Measurements from ENCODE around the gene TBC1D14. TPM values are rescaled to one million over a fixed set of nuclear protein-coding genes. Genes with fewer than 3 reads are reported as not detected.

Gene TBC1D14
- total and polyA plus RNA-seq, 9 of the 15 experiments (the other 6 are each of a cell fraction or from before 2014, with no cell fraction given): 2.1 to 59.6 (median 44.8) TPM

GRCh38 chr4:6887591-6888371 lies 21.8 kb upstream of the TBC1D14 start (continued):
- TF ChIP-seq VEZF1 (CRISPR knock-in tag; IDR thresholded peaks at IDR 0.05) (peak; percentile 42; the same call in 1 of the 2 replicates), SMARCA4 (IDR thresholded peaks at IDR 0.05) (no peak), TFAP4 (CRISPR knock-in tag; IDR thresholded peaks at IDR 0.05; ENCODE audit: borderline replicate concordance) (peak; percentile 51; the same call in 1 of the 2 replicates), BCOR (IDR thresholded peaks at IDR 0.05) (peak; percentile 45), PKNOX1 (IDR thresholded peaks at IDR 0.05) (peak; percentile 37; the same call in 1 of the 2 replicates), ZFX (CRISPR knock-in tag; IDR thresholded peaks at IDR 0.05) (no peak), ZBTB12 (CRISPR knock-in tag; IDR thresholded peaks at IDR 0.05) (no peak), POLR2G (IDR thresholded peaks at IDR 0.05; ENCODE audit: low read depth, low read length) (peak; percentile 49), SMAD3 (CRISPR knock-in tag; conservative IDR thresholded peaks at IDR 0.05) (no peak), MEF2D (tag; conservative IDR thresholded peaks at IDR 0.05; ENCODE audit: low read depth) (no peak), PYGO2 (tag; IDR thresholded peaks at IDR 0.05) (no peak), ZNF668 (CRISPR knock-in tag; IDR thresholded peaks at IDR 0.05) (no peak), HCFC1 (IDR thresholded peaks at IDR 0.05; ENCODE audit: low read depth, low read length) (no peak), ZBTB17 (CRISPR knock-in tag; IDR thresholded peaks at IDR 0.05) (no peak), GATAD2A (IDR thresholded peaks at IDR 0.05) (0 out of 2 replicates have a peak, but pooled peaks have one; percentile 20)
- TF ChIP-seq, protein P1, sequence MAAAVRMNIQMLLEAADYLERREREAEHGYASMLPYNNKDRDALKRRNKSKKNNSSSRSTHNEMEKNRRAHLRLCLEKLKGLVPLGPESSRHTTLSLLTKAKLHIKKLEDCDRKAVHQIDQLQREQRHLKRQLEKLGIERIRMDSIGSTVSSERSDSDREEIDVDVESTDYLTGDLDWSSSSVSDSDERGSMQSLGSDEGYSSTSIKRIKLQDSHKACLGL (CRISPR knock-in tag; IDR thresholded peaks at IDR 0.05; ENCODE audit: borderline replicate concordance, poor library complexity, severe bottlenecking): no peak

Data from K562 (cell line).